HG02981 (cell line): Measurements from ENCODE around the gene EPSTI1.
A peak's percentile ranks its signal among the peaks of the same experiment; 100 is the strongest.

Source experiments
- ATAC-seq: cut with Tn5 transposase; IDR thresholded peaks from one replicate; pipeline ENCODE4 v1.9.1; 2021; ENCODE audit warnings: mild to moderate bottlenecking, moderate library complexity; ENCODE audit not compliant: unreplicated experiment

EPSTI1 gene

GRCh38 chr13:42971691-42972347, 20.2 kb downstream of the EPSTI1 start:
- no peak for ATAC-seq

DNA sequence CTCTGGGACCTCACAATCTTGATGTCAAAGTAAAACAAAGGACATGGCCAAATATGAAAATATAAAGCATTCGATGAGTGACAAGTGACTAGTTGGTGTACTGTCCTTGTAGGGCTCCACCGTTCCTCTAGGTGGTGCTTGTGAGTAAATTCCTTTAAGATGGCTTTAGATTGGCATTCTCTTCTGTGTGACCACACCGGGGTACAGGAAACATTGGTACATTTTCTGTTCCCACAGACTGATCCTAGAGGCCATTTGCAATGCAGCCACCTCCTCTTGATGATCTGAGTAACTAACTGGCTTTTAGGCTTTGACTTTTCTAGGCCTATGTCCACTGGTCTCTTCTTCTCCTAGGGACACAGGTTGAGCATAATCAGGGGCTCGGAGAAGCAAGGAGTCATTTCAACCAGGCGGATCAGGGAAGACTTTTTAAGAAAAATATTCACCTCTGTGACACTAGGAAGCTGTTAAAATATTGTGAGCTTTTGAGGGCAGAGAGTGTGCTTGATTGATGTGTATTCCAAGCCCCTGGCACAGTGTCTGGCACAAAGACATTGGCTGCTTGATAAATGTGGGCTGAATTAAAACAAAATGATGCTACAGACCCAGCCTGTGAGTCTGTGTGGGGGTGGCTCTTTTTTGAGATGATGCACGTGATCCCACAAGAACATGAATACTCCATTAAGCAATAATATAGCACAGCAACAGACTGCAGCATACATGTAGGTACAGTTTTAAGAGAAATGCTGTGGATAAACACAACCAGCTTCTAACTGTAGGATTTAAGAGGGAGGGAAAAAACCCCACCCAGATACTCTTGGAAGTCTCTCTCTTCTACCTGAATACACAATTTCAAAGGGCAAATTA, 21.0 kb downstream of the EPSTI1 start:
- ATAC-seq = peak; percentile 58

DNA sequence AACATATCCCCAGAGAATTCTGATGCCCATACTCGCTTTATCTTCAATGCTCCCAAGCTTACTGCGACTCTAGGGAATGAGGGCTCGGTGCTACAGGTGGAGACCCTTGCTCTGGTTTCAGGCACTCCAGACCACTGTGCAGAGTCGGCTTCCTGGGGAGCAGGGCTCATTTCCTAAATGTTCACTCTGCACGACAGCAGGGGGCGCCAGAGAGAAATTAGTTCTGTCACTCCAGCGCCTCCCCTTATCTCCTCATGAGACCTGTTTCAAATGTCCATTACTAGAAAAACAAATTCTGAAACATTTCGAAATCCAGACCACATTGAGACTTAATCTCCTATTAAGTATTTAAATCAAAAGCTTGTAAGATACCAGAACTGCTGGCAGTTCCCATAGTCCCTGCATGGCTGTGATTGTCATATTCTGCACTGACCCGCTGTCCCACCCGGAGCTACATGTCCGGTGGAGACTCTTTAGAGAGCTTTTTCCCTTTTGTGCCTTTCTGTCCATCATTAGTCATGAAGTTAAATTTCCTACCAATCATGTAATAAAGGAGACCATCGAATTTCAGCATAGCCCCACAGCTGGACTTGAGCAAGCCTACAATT, 22.4 kb downstream of the EPSTI1 start:
- peak; percentile 57 for ATAC-seq

DNA sequence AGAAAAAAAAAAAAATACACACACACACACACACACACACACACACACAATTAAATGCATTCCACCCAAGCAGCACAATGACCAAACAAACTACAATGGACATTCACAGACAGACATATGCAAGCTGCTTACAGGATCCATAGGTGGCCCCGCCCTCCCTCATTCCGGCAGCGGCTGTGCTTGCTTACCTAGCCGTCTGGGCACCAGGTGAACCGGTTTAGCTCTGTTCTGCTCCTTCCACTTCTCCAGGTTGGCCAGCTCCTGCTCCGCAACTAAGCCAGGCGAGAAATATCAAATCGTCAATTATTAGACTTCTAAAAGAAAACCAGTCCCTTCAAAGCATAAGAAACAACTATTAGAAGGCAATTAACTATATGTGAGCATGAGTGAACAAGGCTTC, 23.1 kb downstream of the EPSTI1 start:
- no peak for ATAC-seq

DNA sequence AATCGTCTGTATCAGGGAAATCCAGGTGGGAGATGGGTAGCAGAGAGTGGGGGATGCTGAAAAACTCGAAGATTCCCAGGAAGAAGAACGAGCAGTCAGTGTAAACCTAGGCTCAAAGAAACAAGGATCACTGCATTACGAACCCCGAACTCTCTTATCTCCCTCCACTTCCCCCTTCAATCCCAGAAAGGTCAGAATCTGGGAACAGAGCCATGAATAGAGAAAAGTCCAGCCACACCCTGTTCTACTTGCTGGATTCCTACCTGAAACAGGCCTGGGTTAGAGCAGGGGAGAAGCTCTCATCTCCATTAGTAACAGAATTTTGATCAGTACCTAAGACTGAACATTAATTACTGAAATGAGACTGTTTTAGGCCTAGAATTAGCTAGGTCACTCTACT, 24.4 kb downstream of the EPSTI1 start:
- no peak for ATAC-seq

DNA sequence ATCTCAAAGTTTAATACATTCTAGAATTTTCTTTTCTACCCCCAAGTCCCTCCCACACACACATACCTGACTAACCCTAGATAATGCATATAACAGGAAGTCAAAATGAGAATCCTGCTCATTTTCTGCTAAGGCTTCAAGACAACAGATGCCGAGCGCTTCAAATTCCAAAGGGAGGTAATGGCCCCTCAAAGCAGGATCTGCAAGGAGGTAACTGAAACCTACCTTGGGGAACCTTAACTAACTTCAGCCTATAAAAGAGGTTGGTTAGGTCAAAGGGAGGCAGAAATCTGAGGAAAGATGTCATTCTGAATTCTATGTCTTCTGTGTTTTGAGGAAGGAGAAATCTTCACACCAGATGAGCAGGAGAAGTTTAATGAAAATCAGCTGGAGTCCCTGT, 26.8 kb downstream of the EPSTI1 start:
- ATAC-seq = no peak

- ATAC-seq = no peak
Observed at GRCh38 chr13:42964761-42965161, 27.3 kb downstream of the EPSTI1 start.

DNA sequence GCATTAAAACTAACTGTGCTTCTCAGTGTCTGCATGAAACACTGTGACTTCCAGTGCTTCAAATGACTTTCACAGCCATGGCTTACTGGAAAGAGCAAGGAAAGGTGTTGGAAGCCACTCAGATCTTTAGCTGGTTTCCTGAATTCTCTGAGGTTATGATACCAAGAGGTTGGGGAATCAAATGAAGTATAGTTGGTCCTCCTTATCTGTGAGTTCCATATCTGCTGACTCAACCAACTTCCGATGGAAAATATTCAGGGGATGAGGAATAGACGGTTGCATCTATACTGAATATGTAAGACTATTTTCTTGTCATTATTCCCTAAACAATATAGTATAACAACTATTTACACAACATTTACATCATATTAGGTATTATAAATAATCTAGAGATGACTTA, 32.4 kb downstream of the EPSTI1 start:
- no peak for ATAC-seq

DNA sequence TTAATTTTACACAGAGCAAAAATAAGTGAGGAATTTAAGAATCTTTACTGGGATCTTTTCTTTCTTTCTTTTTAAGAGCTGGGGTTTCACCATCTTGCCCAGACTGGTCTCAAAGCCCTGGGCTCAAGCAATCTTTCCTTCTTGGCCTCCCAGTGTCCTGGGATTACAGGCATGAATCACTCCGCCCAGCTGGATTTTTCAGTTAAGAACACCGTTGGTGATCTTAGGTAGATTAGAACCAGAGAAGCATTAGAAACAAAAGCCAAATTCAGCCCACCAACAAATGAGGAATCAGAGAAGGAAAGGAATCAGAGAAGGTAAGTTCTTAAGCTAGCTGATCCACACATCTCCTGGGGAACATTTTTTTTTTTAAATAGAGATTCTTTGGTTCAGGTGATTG, 34.2 kb downstream of the EPSTI1 start:
- ATAC-seq = no peak

DNA sequence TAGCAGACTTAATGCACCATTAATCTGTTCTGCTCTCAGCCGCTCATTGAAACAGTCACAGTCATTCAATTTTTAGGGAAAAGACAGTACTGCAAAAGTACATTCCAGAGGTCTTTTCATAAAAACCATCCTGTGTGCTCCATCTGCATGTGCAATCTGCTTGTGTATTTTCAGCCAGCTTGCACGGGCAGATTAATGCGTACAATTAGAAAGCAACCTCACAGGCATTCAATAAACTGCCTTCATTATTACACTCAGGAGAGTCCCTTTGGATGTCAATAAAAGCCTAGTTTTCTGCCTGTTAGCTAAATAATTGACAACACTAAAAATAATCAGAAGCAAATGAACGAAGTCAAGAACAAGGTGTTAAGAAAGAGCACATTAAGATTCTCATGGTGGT, 41.9 kb downstream of the EPSTI1 start:
- ATAC-seq = no peak

DNA sequence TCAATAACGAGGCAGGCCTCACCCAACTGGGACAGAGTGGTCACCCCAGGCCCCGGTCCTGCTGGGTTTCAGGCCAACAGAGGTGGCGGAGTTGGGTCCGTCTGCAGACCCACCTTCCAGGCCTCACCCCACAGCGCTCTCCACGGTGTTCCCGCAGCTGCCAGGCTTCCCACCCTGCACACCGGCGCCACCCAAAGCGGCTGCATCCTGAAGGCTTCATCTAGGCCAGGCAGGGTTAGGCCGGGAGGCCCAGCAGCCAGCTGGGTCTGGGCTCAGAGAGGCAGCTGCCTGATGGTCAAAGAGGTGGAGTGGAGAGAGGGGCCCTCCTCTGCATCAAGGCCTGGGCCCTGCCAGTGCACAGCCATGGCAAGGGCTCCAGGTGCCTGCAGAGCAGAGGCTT, 44.1 kb downstream of the EPSTI1 start:
- no peak for ATAC-seq

DNA sequence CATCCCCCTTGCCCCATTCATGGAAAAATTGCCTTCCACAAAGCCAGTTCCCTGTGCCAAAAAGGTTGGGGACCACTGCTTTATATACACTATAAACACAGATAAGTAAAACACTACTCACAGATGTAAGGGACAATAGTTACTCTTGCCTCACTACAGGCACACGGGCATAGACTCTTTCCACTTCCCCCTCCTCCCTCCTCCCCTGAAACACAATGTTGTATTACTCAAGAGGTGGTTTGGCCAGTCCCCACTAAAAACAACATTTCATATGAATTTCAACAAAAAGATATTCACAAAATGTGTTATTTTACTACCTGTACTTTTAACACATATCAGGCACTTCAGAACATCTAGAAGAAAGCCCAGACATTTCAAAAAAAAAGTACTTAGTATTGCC, 45.1 kb downstream of the EPSTI1 start:
- no peak for ATAC-seq

- ATAC-seq = no peak
Observed at GRCh38 chr13:42929886-42930535, 62.0 kb downstream of the EPSTI1 start.

DNA sequence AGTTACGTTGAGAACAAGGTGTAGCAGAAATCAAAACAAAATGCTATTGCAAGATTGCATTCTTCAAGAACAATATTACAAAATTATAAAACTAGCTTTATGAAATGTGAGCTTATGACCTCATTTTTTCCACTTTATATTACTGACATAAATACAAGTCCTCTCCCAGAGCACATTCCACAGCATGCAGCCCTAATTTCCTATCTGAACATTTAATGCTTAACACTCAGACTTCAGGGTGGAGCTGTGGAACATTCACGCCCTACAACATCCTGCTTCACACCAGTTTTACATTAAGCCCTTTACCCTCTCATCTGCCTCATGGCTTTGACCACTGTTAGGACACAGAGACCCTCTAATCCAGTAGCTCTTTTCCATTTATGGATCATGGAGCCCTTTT, 65.5 kb downstream of the EPSTI1 start:
- ATAC-seq = no peak

DNA sequence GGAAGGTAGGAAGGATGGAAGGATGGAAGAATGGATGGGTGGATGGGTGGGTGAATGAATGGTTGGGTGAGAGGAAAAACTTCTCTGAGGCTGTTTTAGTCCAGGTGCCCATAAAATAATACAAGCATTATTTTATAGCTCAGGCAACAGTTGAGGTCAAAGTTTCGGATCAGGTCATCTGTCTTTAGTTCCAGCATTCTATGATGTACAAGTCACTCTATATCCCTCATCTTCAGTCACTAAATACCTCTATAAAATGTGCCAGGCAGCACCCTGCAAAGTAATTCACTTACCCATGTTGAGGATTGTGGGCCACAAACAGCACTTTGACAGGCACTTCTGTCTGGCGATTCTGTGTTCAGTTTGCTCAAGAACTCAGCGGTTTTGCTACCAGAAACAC, 66.0 kb downstream of the EPSTI1 start:
- no peak for ATAC-seq

- no peak for ATAC-seq
Observed at GRCh38 chr13:42925626-42926025, 66.4 kb downstream of the EPSTI1 start.

- ATAC-seq = no peak
Observed at GRCh38 chr13:42924344-42924743, 67.7 kb downstream of the EPSTI1 start.

DNA sequence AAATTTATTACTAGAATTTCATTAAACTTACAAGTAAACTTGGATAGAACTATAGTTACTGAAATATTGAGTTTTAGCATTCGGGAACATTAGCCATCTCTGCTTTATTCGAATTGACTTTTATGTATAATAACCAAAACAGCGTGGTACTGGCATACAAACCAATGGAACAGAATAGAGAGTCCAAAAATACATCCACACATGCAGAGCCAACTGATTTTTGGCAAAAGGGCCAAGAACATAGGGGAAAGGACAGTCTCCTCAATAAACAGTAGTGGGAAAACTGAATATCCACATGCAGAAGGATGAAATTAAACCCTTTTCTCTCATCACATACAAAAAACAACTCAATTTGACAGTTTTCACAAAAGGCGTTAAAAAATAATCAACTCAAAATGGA, 84.3 kb downstream of the EPSTI1 start:
- ATAC-seq = no peak

- no peak for ATAC-seq
Observed at GRCh38 chr13:42906257-42906656, 85.8 kb downstream of the EPSTI1 start.

DNA sequence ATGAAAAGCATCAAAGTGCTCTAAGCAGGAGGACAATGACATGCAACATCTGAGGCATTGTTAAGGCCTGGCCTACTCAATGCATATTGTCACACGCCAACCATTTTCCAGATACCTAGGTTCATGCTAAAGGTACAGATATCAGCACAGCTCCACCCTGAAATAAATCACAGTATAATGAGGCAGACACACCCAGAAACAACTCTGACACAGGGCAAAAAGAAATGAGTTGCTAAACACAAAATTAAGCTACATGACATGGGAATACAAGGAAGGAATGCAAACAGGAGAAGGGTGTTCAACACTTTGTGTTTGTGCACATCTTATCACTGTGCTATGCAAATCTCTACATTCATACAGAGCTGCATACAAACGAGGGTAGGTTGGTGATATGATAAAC, 86.5 kb downstream of the EPSTI1 start:
- no peak for ATAC-seq

GRCh38 chr13:42899266-42899665, 92.8 kb downstream of the EPSTI1 start:
- no peak for ATAC-seq

- no peak for ATAC-seq
Observed at GRCh38 chr13:42895776-42896175, 96.3 kb downstream of the EPSTI1 start.
